Fibroblast of skin of left quadriceps (primary cell): ENCODE data around the gene FIGNL2.

Source experiments
- DNase-seq, 2 experiments: peaks; one replicate each; pipeline ENCODE4 v3.0.0-alpha.2; 2013; ENCODE audit warnings: low read depth in 2 of 2

FIGNL2 gene

DNA sequence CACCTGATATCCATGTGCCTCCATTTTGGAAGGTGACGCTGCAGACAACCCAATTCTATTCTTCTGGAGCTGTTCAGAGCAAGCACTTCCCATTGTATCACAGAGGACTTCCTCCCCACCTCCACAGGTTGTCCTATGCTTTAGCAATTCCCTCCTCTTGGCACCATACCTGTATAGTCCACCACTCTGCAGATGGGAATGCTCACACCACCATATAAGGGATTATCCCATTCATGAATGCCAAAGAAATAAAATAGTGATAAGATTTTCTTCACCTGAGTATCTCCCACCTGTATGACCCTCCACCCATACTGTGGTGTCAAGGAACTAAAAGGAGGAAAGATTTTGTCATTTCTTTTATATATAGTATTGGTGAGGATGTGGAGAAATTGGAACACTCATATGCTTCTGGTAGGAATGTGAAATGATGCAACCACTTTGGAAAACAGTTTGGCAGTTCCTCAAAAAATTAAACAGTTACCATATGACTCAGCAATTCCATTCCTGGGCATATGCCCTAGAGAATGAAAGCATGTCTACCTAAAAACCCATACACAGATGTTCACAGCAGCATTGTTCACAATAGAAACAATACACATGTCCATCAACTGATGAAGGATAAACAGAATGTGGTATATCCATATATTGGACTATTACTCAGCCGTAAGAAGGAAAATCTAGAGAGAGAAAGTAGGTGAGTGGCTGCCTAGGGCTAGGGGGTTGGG is 75.2 kb downstream of the FIGNL2 start:
- peak; percentile 78 to 81 for DNase-seq

DNA sequence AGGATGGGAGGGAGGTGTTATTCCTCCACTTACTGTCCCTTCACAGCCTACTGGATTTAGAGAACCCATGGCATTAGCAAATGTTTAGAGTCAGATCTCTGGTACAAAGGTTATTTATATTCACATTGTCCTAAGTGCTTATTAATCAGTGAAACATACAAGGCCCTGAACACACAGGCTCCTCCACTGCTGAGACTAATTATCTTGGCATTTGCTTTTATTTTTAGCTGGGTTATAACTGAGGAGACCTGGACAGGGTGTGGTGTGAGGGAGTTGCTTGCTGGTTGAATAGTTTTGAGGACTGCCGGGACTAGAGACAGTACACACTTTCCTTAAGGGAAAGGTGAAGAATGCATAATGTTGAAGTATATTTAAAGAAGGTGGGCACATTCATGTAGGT is 77.5 kb downstream of the FIGNL2 start:
- no peak for DNase-seq
